Measurements from ENCODE around the gene LDHAL6A.

- TF ChIP-seq ZNF274 (IDR thresholded peaks at IDR 0.05; ENCODE audit: low read depth, low read length) (no peak), YY1 (IDR thresholded peaks at IDR 0.05; ENCODE audit: insufficient read depth, insufficient read length) (no peak)
Observed at GRCh38 chr11:18491924-18492323, 36.3 kb downstream of the LDHAL6A start.

Data from NT2/D1 (cell line).